SH-SY5Y (cell line): ENCODE data around the gene DISP1.

ENCODE experiments used
- GATA2 ChIP-seq: IDR thresholded peaks from 2 replicates; pipeline ENCODE4 v1.6.1; 2011; ENCODE audit warnings: mild to moderate bottlenecking, low read depth, low read length
- GATA3 ChIP-seq: IDR thresholded peaks from 2 replicates; pipeline ENCODE4 v1.6.1; 2011; ENCODE audit warnings: low read depth, mild to moderate bottlenecking, low read length, moderate library complexity

DNA sequence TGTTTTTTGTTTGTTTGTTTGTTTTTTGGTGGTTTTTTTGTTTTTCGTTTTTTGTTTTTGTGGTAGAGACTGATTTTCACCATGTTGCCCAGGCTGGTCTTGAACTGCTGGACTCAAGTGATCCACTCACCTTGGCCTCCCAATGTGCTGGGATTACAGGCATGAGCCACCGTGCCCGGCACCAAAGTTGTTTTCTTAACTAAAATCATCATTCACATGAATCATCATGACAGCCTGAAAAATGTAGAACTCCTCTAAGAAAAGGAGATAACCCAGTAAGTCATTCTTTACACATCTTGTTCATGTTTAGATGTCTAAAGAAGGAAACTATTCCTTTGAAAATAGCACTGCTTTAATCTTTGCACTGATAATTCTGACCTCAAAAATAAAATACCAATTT is 37.5 kb downstream of the DISP1 start:
- TF ChIP-seq GATA3 = no peak
- no peak for TF ChIP-seq GATA2
